A204.1 (cell line): ENCODE data around the gene ACTG2.

Experiments
- FAIRE-seq: peaks from 2 replicates; lab custom pipeline; 2012; peaks lifted over from hg19 to GRCh38; lab: Jason Lieb, UNC

ACTG2 gene

DNA sequence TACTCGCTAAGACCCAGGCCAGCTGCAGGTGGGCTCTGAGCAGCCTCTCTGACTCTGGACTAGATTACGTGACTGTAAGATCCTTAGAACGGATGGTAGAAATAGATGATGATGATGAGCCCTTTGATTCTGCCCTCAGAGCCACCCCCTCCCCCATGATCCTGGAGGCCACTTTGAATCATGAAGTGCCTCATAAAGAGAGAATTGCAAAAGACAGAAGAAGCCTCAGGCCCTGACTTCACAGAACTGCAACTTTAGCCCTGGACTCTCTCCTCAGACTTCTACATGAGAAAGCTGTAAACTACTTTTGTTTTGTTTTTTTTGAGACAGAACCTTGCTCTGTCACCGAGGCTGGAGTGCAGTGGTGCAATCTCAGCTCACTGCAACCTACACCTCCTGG, 76.5 kb downstream of the ACTG2 start:
- no peak for FAIRE-seq
